A673 (cell line): ENCODE results near the gene DCK.

Experiments used
- CTCF ChIP-seq: fragments of 300-800, 200-600 bp; sonication (generic); conservative IDR thresholded peaks from 2 replicates; pipeline ENCODE4 v1.5.1; 2017; ENCODE audit warnings: low read depth, mild to moderate bottlenecking, antibody characterized with exemption, low read length, moderate library complexity, mixed read lengths
- EZH2 ChIP-seq: fragments of 200-600 bp; sonication (generic); IDR thresholded peaks from 2 replicates; pipeline ENCODE4 v1.6.1; 2017; ENCODE audit warnings: borderline replicate concordance, low read depth, mild to moderate bottlenecking, mixed read lengths, antibody characterized with exemption, low read length; ENCODE audit not compliant: poor library complexity, severe bottlenecking

GRCh38 chr4:70994069-70994366 lies 569 bp downstream of the DCK start:
- TF ChIP-seq CTCF (no peak), EZH2 (no peak)
